DMS153 treated with DMSO at 0.1 percent for 48 hours (cell line): Measurements from ENCODE around the gene PDHX.

Source experiments
- DNase-seq: peaks from one replicate; lab custom pipeline; 2025; ENCODE audit not compliant: unreplicated experiment; lab: John Stamatoyannopoulos, UW

Gene PDHX

GRCh38 chr11:34953955-34954354, 37.5 kb downstream of the PDHX start:
- no peak for DNase-seq

- DNase-seq: no peak
Measured at GRCh38 chr11:34957206-34957605, 40.8 kb downstream of the PDHX start.

GRCh38 chr11:34957606-34958005, 41.2 kb downstream of the PDHX start:
- DNase-seq: no peak

GRCh38 chr11:34959770-34960169, 43.4 kb downstream of the PDHX start:
- no peak for DNase-seq

GRCh38 chr11:34960277-34960676, 43.9 kb downstream of the PDHX start:
- DNase-seq: no peak

- no peak for DNase-seq
Measured at GRCh38 chr11:34962034-34962433, 45.6 kb downstream of the PDHX start.

- DNase-seq: no peak
Measured at GRCh38 chr11:34963351-34963750, 46.9 kb downstream of the PDHX start.

- DNase-seq: no peak
Measured at GRCh38 chr11:34964610-34965331, 48.4 kb downstream of the PDHX start.

- DNase-seq: no peak
Measured at GRCh38 chr11:34968862-34969261, 52.4 kb downstream of the PDHX start.

- DNase-seq: no peak
Measured at GRCh38 chr11:34970033-34970432, 53.6 kb downstream of the PDHX start.

GRCh38 chr11:34970480-34970879, 54.1 kb downstream of the PDHX start:
- DNase-seq: no peak

GRCh38 chr11:34971928-34972327, 55.5 kb downstream of the PDHX start:
- no peak for DNase-seq

- DNase-seq: no peak
Measured at GRCh38 chr11:34972366-34972765, 55.9 kb downstream of the PDHX start.

GRCh38 chr11:34972892-34973291, 56.5 kb downstream of the PDHX start:
- no peak for DNase-seq

- no peak for DNase-seq
Measured at GRCh38 chr11:34975482-34975881, 59.1 kb downstream of the PDHX start.

- no peak for DNase-seq
Measured at GRCh38 chr11:34976496-34977088, 60.2 kb downstream of the PDHX start.

- DNase-seq: no peak
Measured at GRCh38 chr11:34977089-34977912, 60.9 kb downstream of the PDHX start.

- no peak for DNase-seq
Measured at GRCh38 chr11:34978236-34979191, 62.1 kb downstream of the PDHX start.

- DNase-seq: no peak
Measured at GRCh38 chr11:34984514-34984913, 68.1 kb downstream of the PDHX start.

GRCh38 chr11:34986883-34987520, 70.6 kb downstream of the PDHX start:
- DNase-seq: no peak
